GM18909 (cell line): Measurements from ENCODE around the gene ALX3.

Experiments
- ATAC-seq: cut with Tn5 transposase; IDR thresholded peaks from one replicate; pipeline ENCODE4 v1.9.1; 2021; ENCODE audit warnings: mild to moderate bottlenecking; ENCODE audit not compliant: unreplicated experiment, poor library complexity

Gene ALX3

GRCh38 chr1:110070671-110071242 lies at the start of gene ALX3:
TSS of gene ALX3 (minus strand) at chr1:110070672. CDS start at chr1:110070612, 60 bp downstream.
- ATAC-seq = no peak

- ATAC-seq = no peak
These were observed 49.4 kb upstream of the ALX3 start for GRCh38 chr1:110119843-110120242.

- ATAC-seq = no peak
These were observed 48.3 kb upstream of the ALX3 start for GRCh38 chr1:110118636-110119396.

- no peak for ATAC-seq
These were observed 44.3 kb upstream of the ALX3 start for GRCh38 chr1:110114784-110115183.

- ATAC-seq = no peak
These were observed 43.7 kb upstream of the ALX3 start for GRCh38 chr1:110114173-110114572.

- no peak for ATAC-seq
These were observed 43.1 kb upstream of the ALX3 start for GRCh38 chr1:110113551-110113950.

- ATAC-seq = no peak
These were observed 42.2 kb upstream of the ALX3 start for GRCh38 chr1:110112656-110113055.

GRCh38 chr1:110112143-110112542 lies 41.7 kb upstream of the ALX3 start, which contains the start of gene UBL4B:
TSS of gene UBL4B (plus strand) at chr1:110112443. CDS start at chr1:110112535, 92 bp downstream.
- no peak for ATAC-seq

GRCh38 chr1:110111081-110111480 lies 40.6 kb upstream of the ALX3 start:
- no peak for ATAC-seq

- ATAC-seq = no peak
These were observed 37.5 kb upstream of the ALX3 start for GRCh38 chr1:110107867-110108469.

GRCh38 chr1:110106013-110106941 lies 35.8 kb upstream of the ALX3 start:
- peak; percentile 54 for ATAC-seq

- no peak for ATAC-seq
These were observed 31.6 kb upstream of the ALX3 start for GRCh38 chr1:110102081-110102480.

- ATAC-seq = no peak
These were observed 29.9 kb upstream of the ALX3 start for GRCh38 chr1:110100335-110100734.

- ATAC-seq = no peak
These were observed 28.0 kb upstream of the ALX3 start for GRCh38 chr1:110098222-110099026.

- no peak for ATAC-seq
These were observed 27.2 kb upstream of the ALX3 start for GRCh38 chr1:110097507-110098221.

GRCh38 chr1:110094931-110095654 lies 24.6 kb upstream of the ALX3 start:
- ATAC-seq = no peak

GRCh38 chr1:110092991-110093390 lies 22.5 kb upstream of the ALX3 start:
- no peak for ATAC-seq

GRCh38 chr1:110091791-110092190 lies 21.3 kb upstream of the ALX3 start:
- no peak for ATAC-seq
